RKO (cell line): ENCODE data around the gene L3MBTL2.
"Not testable (repeated sequence)": the region's sequence is repeated elsewhere in the genome, so short reads cannot be mapped to it uniquely, and the experiment has no call there.

Experiments
- DNase-seq: peaks from one replicate; pipeline ENCODE4 v3.0.0-alpha.2; 2016; ENCODE audit warnings: low spot score

The L3MBTL2 gene

GRCh38 chr22:41241133-41241676 lies 36.1 kb downstream of the L3MBTL2 start:
- DNase-seq, result no peak

GRCh38 chr22:41242396-41243117 lies 37.4 kb downstream of the L3MBTL2 start:
- DNase-seq, result no peak

- DNase-seq, result no peak
These were observed 38.2 kb downstream of the L3MBTL2 start for GRCh38 chr22:41243361-41243760.

GRCh38 chr22:41245917-41246499 lies 40.9 kb downstream of the L3MBTL2 start:
- DNase-seq, result no peak

GRCh38 chr22:41247703-41248102 lies 42.6 kb downstream of the L3MBTL2 start:
- no peak for DNase-seq

- no peak for DNase-seq
These were observed 43.2 kb downstream of the L3MBTL2 start for GRCh38 chr22:41248314-41248713.

GRCh38 chr22:41248758-41249157 lies 43.6 kb downstream of the L3MBTL2 start:
- no peak for DNase-seq

GRCh38 chr22:41249442-41249841 lies 44.3 kb downstream of the L3MBTL2 start:
- no peak for DNase-seq

GRCh38 chr22:41250127-41250526 lies 45.0 kb downstream of the L3MBTL2 start:
- no peak for DNase-seq

- no peak for DNase-seq
These were observed 47.3 kb downstream of the L3MBTL2 start for GRCh38 chr22:41252365-41252764.

- no peak for DNase-seq
These were observed 49.1 kb downstream of the L3MBTL2 start for GRCh38 chr22:41254230-41254629.

- peak; percentile 49 for DNase-seq
These were observed 51.4 kb downstream of the L3MBTL2 start for GRCh38 chr22:41256254-41257253.

- no peak for DNase-seq
These were observed 52.6 kb downstream of the L3MBTL2 start for GRCh38 chr22:41257696-41258095.

GRCh38 chr22:41259756-41260155 lies 54.6 kb downstream of the L3MBTL2 start:
- DNase-seq, result not testable (repeated sequence)

GRCh38 chr22:41260871-41261270 lies 55.8 kb downstream of the L3MBTL2 start:
- no peak for DNase-seq

- no peak for DNase-seq
These were observed 56.6 kb downstream of the L3MBTL2 start for GRCh38 chr22:41261541-41262249.

GRCh38 chr22:41262250-41262765 lies 57.2 kb downstream of the L3MBTL2 start:
- no peak for DNase-seq

GRCh38 chr22:41263704-41264103 lies 58.6 kb downstream of the L3MBTL2 start:
- DNase-seq, result no peak

- no peak for DNase-seq
These were observed 59.4 kb downstream of the L3MBTL2 start for GRCh38 chr22:41264408-41264941.

GRCh38 chr22:41267958-41268357 lies 62.8 kb downstream of the L3MBTL2 start:
- no peak for DNase-seq

GRCh38 chr22:41271787-41272186 lies 66.7 kb downstream of the L3MBTL2 start:
- DNase-seq, result no peak
